ENCODE measurements around the gene RNF32. TPM values are rescaled to one million over a fixed set of nuclear protein-coding genes. Genes with fewer than 3 reads are reported as not detected.
"Not testable (repeated sequence)": the region's sequence is repeated elsewhere in the genome, so short reads cannot be mapped to it uniquely, and the experiment has no call there.

RNF32 gene
- polyA plus RNA-seq, 1 donor from 2014 or later = 3.9 TPM

DNA sequence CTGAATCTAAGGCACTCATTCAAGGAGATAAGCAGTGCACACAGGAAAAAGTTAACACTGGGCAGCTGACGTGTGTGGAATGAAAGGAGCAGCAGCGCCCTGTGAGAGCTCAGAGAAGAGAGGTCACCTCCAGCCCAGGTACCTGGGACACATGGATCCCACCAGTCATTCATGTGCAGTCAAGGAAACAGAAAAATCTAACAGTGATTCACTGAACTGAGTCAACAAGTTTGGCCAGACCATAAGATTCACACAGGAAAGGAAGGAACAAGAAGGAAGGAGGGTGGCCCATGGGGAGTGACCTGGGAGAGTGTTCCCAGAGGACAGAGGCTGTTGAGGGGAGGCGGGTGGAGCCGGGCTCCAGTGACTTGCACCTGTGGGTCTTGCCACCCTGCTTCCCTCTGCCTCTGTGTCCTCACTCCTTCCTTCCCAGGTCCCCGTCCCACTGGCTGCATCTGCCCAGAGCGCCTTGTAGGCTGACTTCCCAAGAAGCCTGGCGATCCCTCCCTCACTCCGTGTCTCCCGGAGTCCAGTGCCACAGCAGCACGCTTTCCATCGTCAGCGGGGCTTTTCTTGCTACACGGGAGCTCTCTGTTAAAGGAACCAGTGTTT, 27.7 kb downstream of the RNF32 start:
- Mint-ChIP-seq H3K36me3 (peaks cover 5% of the 10 kb centered on the region), H3K27me3 (no peaks in the 10 kb centered on the region), H3K9me3 (no peaks in the 10 kb centered on the region), H3K27ac (peak overlapping the region in 1 of 3 donors; percentile 85), H3K4me1 (peaks cover 0 to 2% (median 0%) of the 10 kb centered on the region in 3 donors), H3K4me3 (no peak overlapping the region)

DNA sequence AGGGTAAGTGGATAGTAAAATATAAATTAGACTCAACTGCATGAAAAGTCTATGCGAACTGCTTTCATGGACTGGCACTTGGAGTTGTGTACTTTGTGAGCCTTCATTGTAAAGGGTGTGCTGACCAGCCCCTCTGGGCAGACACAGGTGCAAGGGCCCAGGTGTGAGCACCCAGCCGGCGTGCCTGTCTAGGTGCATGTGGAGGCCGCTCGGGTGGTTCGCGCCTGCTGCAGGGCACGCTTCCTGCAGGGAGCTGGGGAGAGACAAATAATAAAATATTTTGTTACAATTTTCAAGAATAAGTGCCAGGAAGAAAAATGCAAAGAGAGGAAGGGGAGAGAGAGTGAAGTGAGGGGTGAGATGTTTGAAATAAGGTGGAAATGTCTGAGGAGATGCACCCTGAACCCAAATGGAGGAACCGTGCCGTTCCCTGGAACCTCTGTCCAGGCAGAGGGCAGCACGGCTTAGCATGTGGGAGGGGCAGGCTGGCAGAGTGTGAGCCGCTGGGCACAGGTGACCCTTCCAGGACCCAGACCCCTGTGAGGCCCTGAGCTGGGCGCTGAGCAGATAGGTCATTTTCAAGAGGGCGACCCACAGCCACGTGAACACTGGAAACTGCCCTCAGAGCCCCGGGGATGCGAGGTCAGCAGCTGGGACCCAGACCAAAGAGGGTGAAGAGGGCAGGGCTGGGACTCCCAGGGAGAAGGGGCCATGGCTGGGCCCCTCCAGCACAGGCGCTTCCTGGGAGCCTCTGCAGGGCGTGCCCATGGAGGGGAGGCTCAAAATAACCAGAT, 28.7 kb downstream of the RNF32 start:
- peaks cover 0 to 2% (median 0%) of the 10 kb centered on the region in 3 donors for H3K4me1 Mint-ChIP-seq

DNA sequence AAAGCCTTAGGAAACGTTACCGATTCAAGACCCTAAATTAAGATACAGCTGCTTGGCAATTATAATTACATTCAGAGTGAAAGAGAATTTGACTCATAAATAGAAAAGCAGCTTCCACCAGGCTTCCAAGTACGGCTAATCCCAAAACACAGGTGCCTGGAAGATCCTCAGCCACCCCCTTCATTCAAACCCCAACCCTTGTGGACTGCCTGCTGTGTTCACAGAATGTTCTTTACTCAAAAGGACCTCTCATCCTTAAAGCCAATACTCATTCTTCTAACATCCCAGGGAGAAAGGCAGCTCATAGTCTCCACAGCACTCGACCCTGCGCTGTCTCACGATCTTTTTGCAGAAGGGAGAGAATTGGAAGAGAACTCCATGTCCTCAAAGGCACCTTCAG, 32.9 kb downstream of the RNF32 start:
- no peaks in the 10 kb centered on the region for H3K9me3 Mint-ChIP-seq
- no peak overlapping the region for H3K27ac Mint-ChIP-seq
- peaks cover 10% of the 10 kb centered on the region for H3K36me3 Mint-ChIP-seq
- peaks cover 0 to 2% (median 0%) of the 10 kb centered on the region in 3 donors for H3K4me1 Mint-ChIP-seq
- H3K27me3 Mint-ChIP-seq = no peaks in the 10 kb centered on the region
- no peak overlapping the region for H3K4me3 Mint-ChIP-seq

More for the DNA sequence above, 28.7 kb downstream of the RNF32 start:
- Mint-ChIP-seq H3K9me3 (no peaks in the 10 kb centered on the region), H3K27me3 (no peaks in the 10 kb centered on the region), H3K27ac (no peak overlapping the region), H3K36me3 (peaks cover 5% of the 10 kb centered on the region), H3K4me3 (no peak overlapping the region)

DNA sequence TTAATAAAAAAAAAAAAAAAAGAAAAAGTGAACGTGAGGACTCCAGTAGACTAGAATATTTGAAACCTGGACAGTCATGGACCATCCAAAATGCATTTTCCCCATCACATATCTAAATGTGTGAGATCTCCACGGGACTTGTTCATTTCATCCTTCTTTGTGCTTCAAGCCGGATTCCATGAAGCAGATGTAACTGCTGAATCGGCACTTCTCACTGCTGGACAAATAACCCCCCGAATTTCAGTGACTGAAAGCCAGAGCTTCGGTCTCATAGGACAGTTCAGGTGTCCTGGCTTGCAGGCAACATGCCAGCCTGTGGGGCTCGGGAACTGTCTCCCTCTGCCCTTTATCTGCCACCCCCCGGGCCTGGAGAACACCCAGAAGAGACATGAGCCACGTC, 33.3 kb downstream of the RNF32 start:
- H3K27ac Mint-ChIP-seq = no peak overlapping the region
- peaks cover 0 to 2% (median 0%) of the 10 kb centered on the region in 3 donors for H3K4me1 Mint-ChIP-seq
- no peaks in the 10 kb centered on the region for H3K27me3 Mint-ChIP-seq
- no peaks in the 10 kb centered on the region for H3K9me3 Mint-ChIP-seq
- H3K36me3 Mint-ChIP-seq = peaks cover 10% of the 10 kb centered on the region
- no peak overlapping the region for H3K4me3 Mint-ChIP-seq

DNA sequence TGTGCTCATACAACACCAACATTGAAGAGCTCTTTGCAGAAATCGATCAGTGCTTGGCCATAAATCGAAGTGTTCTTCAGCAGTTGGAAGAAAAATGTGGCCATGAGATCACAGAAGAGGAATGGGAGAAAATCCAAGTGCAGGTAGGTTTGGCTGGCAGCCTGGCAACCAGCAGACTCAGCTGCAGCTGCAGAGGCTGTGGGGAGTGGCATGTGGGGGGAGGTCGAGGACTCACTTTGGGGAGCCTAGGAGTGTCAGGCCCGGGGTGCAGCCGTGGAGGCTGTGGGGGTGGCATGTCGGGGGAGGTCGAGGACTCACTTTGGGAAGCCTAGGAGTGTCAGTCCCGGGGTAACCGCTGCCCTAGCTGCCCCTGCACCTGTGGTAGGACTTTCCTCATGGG, 35.1 kb downstream of the RNF32 start:
- H3K27ac Mint-ChIP-seq = no peak overlapping the region
- no peaks in the 10 kb centered on the region for H3K9me3 Mint-ChIP-seq
- peaks cover 14% of the 10 kb centered on the region for H3K36me3 Mint-ChIP-seq

DNA sequence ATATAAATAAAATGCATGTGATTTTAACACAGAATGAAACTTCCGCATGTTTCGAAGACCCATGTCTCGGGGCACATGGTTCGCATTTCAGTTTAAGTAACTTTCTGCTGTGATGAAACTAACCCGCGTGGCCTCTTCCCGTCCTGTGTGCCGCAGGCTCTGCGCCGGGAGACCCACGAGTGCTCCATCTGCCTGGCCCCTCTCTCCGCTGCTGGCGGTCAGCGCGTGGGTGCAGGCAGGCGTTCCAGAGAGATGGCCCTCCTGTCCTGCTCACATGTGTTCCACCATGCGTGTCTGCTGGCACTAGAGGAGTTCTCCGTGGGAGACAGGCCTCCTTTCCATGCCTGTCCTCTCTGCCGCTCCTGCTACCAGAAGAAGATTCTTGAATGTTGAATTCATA, 35.7 kb downstream of the RNF32 start:
- no peaks in the 10 kb centered on the region for H3K4me1 Mint-ChIP-seq
- peaks cover 11% of the 10 kb centered on the region for H3K36me3 Mint-ChIP-seq
- H3K27me3 Mint-ChIP-seq = no peaks in the 10 kb centered on the region
- H3K27ac Mint-ChIP-seq = no peak overlapping the region
- H3K4me3 Mint-ChIP-seq = no peak overlapping the region
- H3K9me3 Mint-ChIP-seq = no peaks in the 10 kb centered on the region

More for the DNA sequence above, 35.1 kb downstream of the RNF32 start:
- no peak overlapping the region for H3K4me3 Mint-ChIP-seq
- H3K27me3 Mint-ChIP-seq = no peaks in the 10 kb centered on the region
- peaks cover 0 to 1% (median 0%) of the 10 kb centered on the region in 3 donors for H3K4me1 Mint-ChIP-seq

DNA sequence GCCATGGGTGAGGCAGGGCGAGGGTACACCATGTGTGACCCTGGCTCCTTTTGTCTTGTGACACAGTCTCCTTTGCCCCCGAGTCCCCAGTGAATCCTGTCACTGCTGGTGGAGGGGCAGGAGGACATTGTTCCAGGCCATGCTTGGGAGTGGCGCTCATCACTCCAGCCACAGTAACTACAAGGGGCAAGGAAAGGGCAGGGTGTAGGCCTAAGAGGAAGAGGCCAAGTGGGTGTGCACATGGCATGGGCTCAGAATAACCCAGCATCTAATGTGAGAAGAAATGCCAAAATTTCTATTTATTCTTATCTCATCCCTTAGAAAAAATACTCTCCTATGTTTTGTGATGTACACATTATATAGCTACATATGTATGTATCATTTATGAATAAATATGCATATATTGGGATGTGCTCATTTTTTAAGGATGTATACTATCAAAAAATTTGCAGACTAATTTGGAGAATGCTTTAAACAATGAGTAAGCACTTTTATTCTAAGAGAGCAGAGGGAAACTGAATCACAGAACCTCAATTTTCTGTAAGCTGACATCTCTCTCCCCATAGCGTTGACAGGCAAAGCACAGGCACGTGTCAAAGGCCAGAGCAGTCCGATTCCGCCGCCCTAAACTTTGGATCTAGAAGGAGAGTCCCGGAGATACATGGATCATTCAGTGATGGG, 36.9 kb downstream of the RNF32 start:
- no peaks in the 10 kb centered on the region for H3K4me1 Mint-ChIP-seq
- no peaks in the 10 kb centered on the region for H3K9me3 Mint-ChIP-seq
- H3K4me3 Mint-ChIP-seq = no peak overlapping the region
- peaks cover 11% of the 10 kb centered on the region for H3K36me3 Mint-ChIP-seq
- no peaks in the 10 kb centered on the region for H3K27me3 Mint-ChIP-seq
- H3K27ac Mint-ChIP-seq = no peak overlapping the region

DNA sequence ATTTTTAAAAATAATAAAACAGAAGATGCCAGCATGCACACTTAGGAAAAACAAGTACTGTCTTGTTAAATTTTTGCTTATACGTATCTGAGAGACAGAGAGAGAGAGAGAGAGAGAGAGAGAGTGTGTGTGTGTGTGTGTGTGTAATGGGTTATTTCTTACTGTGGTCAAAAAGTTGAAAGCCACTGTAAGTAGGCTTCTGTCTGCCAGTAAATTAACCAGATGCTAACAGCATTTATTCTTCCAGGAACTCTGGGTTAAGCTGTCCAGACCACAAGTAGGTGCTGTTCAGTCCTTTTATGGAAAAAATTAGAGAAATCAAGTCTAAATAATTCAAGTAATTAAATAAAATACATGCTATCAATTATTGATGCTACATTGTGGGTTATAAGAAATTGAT, 39.7 kb downstream of the RNF32 start:
- no peaks in the 10 kb centered on the region for H3K4me1 Mint-ChIP-seq
- H3K4me3 Mint-ChIP-seq = no peak overlapping the region
- H3K27me3 Mint-ChIP-seq = no peaks in the 10 kb centered on the region
- H3K36me3 Mint-ChIP-seq = peaks cover 9% of the 10 kb centered on the region
- H3K9me3 Mint-ChIP-seq = no peaks in the 10 kb centered on the region
- H3K27ac Mint-ChIP-seq = no peak overlapping the region

DNA sequence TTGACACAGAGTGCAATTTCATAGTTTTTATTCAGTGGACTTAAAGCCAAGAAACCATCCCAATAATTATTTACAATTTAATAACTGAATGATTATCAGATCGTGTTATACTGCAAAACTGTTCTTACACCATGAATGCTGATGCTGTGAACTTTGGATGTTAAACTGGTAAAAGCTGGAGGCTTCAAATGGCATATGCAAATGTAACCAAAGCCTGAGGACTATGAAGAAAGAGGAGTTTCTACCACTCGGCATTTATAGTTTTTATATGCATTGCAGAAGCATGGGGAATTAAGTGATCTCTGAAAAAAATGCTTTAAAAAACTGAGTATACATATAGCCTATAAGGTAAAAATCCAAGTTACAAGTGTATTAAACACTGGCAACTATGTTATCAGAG, 42.4 kb downstream of the RNF32 start:
- Mint-ChIP-seq H3K9me3 (no peaks in the 10 kb centered on the region), H3K4me1 (no peaks in the 10 kb centered on the region), H3K36me3 (peaks cover 6% of the 10 kb centered on the region)

DNA sequence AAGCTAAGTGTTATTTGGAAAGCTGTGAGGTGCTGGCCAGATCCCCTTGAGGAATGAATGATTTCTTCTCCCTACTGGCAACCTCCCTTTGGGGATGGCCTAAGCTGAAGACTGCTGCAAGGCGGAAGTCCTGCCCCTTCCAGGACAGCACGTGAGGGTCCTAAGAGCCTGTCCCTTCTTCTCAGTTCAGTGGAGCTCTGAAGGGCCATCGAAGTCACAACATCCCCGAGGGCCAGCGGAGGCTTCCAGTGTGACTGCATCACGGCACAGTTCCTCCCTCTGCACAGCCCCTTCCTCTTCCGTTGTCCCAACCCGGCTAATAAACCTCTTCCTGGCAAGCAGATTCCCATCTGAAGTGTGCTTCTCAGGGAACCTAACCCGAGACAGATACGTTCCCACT, 43.7 kb downstream of the RNF32 start:
- Mint-ChIP-seq H3K9me3 (no peaks in the 10 kb centered on the region), H3K27ac (no peak overlapping the region), H3K4me3 (no peak overlapping the region), H3K27me3 (no peaks in the 10 kb centered on the region), H3K36me3 (peaks cover 6% of the 10 kb centered on the region), H3K4me1 (no peaks in the 10 kb centered on the region)

More for the DNA sequence above, 42.4 kb downstream of the RNF32 start:
- no peak overlapping the region for H3K4me3 Mint-ChIP-seq
- H3K27ac Mint-ChIP-seq = no peak overlapping the region
- no peaks in the 10 kb centered on the region for H3K27me3 Mint-ChIP-seq

DNA sequence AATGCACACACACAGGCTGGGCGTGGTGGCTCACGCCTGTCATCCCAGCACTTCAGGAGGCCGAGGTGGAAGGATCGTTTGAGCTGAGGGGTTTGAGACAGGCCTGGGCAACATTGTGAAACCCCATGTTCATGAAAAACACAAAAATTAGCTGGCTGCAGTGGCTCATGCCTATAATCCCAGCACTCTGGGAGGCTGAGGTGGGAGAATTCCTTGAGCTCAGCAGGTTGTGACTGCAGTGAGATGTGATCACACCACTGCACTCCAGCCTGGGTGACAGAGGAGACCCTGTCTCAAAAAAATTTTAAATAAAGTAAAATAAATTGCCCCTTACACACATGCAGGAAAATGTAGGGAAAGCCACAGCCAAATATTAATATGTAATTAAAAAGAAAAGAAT, 44.1 kb downstream of the RNF32 start:
- H3K27me3 Mint-ChIP-seq = no peaks in the 10 kb centered on the region
- H3K27ac Mint-ChIP-seq = no peak overlapping the region
- no peaks in the 10 kb centered on the region for H3K9me3 Mint-ChIP-seq
- H3K4me3 Mint-ChIP-seq = no peak overlapping the region
- H3K36me3 Mint-ChIP-seq = peaks cover 3% of the 10 kb centered on the region
- H3K4me1 Mint-ChIP-seq = no peaks in the 10 kb centered on the region

DNA sequence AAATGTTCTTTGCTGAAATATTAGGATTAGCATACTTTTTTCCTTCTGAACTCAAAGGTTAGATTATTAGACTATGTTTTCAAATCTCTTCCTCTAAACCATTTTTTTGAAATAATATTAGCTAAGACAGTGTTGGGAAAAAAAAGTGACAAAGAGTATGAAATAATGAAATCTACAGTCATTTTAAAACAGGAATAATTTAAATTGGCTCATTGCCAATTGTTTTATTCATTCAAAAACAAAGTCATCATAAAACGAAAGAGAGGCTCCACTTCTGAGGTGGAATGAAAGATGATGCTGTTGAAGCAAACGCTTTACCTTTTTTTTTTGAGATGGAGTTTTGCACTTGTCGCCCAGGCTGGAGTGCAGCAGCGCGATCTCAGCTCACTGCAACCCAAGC, 51.2 kb downstream of the RNF32 start:
- H3K4me1 Mint-ChIP-seq = peaks cover 0 to 2% (median 0%) of the 10 kb centered on the region in 3 donors
- H3K36me3 Mint-ChIP-seq = peaks cover 15% of the 10 kb centered on the region
- peaks cover 0 to 10% (median 3%) of the 10 kb centered on the region in 3 donors for H3K9me3 Mint-ChIP-seq
- H3K27me3 Mint-ChIP-seq = no peaks in the 10 kb centered on the region
- H3K4me3 Mint-ChIP-seq = no peak overlapping the region
- no peak overlapping the region for H3K27ac Mint-ChIP-seq

DNA sequence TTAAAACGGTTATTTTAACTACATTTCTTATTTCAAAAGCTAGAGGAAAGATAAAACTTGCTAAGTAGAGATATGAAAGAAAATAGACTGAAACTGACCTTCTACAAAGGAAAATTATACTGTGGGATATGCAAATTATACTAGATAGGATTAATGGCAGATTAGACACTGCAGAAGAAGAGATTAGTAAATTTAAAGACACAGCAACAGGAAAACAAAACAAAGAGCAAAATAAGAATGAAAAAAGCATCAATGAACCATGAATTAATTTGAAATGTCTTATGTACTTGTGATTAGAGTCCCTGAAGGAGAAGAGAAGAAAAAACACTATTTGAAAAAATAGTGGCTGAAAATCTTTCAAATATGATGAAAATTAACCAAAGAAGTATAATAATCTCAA, 52.3 kb downstream of the RNF32 start:
- Mint-ChIP-seq H3K36me3 (peaks cover 20% of the 10 kb centered on the region), H3K4me3 (no peak overlapping the region), H3K27me3 (no peaks in the 10 kb centered on the region), H3K4me1 (peaks cover 0 to 2% (median 0%) of the 10 kb centered on the region in 3 donors), H3K9me3 (peaks cover 6 to 21% (median 7%) of the 10 kb centered on the region in 3 donors), H3K27ac (no peak overlapping the region)

DNA sequence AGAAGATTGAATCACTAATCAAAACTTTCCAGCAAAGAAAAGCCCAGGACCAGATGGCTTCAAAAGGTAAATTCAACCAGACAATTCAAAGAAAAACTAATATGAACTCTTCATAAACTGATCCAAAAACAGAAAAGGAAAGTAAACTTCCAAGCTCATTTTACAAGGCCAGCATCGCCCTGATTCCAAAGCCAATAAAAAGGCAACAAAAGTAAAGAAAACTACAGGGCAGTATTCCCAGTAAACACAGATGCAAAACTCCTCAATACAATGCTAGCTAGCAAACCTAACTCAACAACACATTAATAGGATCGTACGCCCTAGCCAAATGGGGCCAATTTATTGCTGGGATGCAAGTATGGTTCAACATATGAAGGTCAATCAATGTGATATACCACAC, 53.1 kb downstream of the RNF32 start:
- no peaks in the 10 kb centered on the region for H3K27me3 Mint-ChIP-seq
- H3K9me3 Mint-ChIP-seq = peaks cover 6 to 22% (median 9%) of the 10 kb centered on the region in 3 donors
- peaks cover 20% of the 10 kb centered on the region for H3K36me3 Mint-ChIP-seq
- no peak overlapping the region for H3K27ac Mint-ChIP-seq
- H3K4me3 Mint-ChIP-seq = no peak overlapping the region
- H3K4me1 Mint-ChIP-seq = peaks cover 0 to 2% (median 0%) of the 10 kb centered on the region in 3 donors

DNA sequence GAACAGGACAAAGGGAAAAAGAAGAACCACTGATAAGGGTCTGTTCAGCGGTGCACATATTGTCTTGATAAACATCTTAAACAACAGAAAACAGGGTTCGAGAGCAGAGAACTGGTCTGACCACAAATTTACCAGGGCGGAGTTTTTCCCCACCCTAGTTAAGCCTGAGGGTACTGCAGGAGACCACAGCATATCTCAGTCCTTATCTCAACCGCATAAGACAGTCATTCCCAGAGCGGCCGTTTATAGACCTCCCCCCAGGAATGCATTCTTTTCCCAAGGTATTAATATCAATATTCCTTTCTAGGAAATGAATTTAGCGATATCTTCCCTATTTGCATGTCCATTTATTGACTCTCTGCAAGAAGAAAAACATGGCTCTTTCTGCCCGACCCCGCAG, 56.7 kb downstream of the RNF32 start:
- peaks cover 35% of the 10 kb centered on the region for H3K36me3 Mint-ChIP-seq
- H3K4me1 Mint-ChIP-seq, H3K27me3 Mint-ChIP-seq, H3K4me3 Mint-ChIP-seq: not testable (repeated sequence)
- H3K9me3 Mint-ChIP-seq = peaks cover 12 to 30% (median 13%) of the 10 kb centered on the region in 3 donors
- peak overlapping the region in 1 of 3 donors; percentile 44 for H3K27ac Mint-ChIP-seq
